HL-60/S4 treated with retinoic acid at 250 ng/mL for 4 days and 3 days (cell line): ENCODE measurements around the gene OGDHL.
"Not testable (repeated sequence)": the region's sequence is repeated elsewhere in the genome, so short reads cannot be mapped to it uniquely, and the experiment has no call there.

Source experiments
- in situ Hi-C: fragments of 300-500 bp; cut with MboI; formaldehyde crosslinking; loops from 2 replicates; pipeline ENCODE4 v1.7.0; 2022; ENCODE audit warnings: low sequenced_read_pairs

The OGDHL gene

DNA sequence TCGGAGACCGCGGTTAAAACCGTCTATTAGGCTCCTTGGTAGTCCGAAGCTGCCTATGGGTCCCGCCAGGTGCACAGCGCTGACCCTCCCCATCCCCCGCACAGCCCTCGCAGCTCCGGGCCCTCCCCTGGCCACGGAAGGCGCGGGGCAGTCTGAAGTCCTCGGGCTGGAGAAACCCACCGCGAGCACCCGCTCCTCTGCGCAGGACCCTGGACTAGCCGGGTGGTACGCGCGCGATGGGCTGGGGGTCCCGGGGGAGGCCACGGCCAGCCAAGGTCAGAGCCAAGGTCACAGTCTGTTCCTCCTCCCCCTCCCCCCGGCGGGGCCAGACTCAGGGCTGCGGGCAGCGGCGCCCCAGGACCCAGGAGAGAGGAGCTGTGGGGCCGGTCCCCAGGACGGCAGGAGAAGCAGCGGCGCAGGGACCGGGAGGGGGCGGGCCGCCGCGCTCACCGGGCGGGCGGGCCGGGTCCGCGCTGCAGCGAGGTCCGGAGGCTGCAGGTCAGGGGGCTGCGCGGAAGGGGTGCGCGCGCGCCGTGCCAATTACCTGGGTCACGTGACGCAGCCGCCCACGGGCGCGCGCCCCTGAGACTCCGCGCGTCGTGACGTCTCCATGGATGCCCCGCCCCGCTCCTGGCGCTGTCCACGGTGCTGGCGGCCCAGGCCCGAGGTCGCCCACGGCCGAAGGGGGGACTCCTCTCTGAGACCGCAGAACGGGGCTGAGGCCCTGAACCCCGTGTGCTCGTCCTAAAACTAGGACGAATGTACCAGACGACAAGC lies at the start of gene OGDHL:
Gene OGDHL (minus strand): TSS at position 535 of the 777 bp plus-strand sequence. CDS start 3,731 bp downstream, outside the sequence.
- in situ Hi-C loops = no loop called here

DNA sequence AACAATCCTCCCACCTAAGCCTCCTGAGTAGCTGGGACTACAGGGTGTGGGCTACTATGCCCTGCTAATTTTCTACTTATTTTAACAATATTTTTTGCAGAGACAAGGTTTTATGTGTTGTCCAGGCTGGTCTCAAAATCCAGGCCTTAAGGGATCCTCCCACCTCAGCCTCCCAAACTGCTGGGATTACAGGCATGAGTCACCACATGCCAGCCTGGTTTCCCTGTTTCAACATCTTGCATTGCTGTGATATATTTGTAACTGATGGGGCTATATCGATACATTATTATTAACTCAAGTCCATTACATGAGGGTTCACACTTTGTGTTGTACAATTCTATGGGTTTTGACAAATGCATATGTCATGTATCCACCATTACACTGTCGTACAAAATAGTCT lies 41.9 kb upstream of the OGDHL start:
- in situ Hi-C loops = no loop called here

DNA sequence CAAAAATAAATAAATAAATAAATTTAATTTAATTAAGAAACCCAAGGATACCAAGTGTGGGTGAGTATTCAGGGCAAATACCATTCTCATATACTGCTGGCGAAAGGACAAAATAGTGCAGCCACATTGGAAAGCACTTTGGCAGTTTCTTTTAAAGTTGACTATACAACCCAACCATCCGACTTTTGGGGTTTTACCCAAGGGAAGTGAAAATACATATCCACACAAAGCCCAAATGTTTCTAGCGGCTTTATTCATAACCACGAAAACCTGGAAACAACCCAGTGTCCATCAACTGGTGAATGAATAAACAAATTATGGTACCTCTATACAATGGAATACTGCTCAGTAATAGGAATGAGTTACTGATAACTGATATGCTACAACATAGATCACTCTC lies 36.2 kb upstream of the OGDHL start:
- in situ Hi-C loops = no loop called here

DNA sequence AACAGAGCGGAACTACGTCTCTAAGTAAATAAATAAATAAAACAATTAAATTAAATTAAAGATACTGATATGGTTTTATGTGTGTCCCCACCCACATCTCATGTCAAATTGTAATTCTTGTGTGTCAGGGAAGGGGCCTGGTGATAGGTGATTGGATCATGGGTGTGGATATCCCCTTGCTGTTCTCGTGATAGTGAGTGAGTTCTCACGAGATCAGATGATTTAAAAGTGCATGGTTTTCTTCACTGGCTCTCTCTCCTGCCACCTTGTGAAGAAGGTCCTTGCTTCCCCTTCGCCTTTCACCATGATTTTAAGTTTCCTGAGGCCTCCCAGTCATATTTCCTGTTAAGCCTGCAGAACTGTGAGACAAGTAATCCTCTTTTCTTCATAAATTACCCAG lies 29.0 kb upstream of the OGDHL start:
- in situ Hi-C loops = no loop called here

GRCh38 chr10:49784681-49785080 lies 22.6 kb upstream of the OGDHL start:
- in situ Hi-C loops = no loop called here

DNA sequence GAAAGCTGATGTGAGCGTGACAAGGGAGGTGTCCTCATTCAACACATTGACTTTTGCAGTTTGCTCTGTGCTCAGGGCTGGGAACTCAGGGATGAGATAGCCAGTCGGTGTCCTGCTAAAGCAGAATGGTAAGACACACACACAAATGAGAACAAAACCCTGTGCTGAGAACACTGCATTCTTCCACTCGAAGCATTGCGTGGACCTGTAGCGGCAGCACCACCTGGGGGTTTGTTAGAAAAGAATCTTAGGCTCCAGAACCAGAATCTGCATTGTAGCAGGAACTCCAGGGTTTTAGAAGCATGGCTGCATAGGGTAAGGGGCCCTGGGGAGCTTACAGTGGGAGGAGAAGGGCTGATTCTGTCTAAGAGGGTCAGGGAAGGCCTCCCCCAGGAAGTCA lies 21.5 kb upstream of the OGDHL start:
- in situ Hi-C loops = no loop called here

- in situ Hi-C loops = no loop called here
Observed at GRCh38 chr10:49781247-49781646, 19.1 kb upstream of the OGDHL start.

DNA sequence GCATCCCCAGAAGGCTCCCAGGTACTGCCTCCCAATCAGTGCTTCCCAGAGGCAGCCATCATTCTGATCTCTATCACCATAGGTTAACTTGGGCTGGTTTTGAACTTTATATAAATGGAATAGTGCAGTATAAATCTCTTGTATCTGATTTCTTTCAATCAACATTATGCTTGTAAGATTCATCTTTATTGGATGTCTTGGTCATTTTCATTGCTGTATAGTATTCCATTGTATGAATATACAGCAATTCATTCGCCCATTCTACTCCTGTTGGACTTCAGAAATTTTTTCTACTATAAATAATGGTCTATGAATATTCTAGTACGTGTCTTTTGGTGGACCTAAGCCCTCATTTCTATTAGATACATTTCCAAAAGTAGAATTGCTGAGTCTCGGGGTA lies 16.1 kb upstream of the OGDHL start:
- in situ Hi-C loops = no loop called here

GRCh38 chr10:49776851-49777250 lies 14.7 kb upstream of the OGDHL start:
- in situ Hi-C loops = no loop called here

DNA sequence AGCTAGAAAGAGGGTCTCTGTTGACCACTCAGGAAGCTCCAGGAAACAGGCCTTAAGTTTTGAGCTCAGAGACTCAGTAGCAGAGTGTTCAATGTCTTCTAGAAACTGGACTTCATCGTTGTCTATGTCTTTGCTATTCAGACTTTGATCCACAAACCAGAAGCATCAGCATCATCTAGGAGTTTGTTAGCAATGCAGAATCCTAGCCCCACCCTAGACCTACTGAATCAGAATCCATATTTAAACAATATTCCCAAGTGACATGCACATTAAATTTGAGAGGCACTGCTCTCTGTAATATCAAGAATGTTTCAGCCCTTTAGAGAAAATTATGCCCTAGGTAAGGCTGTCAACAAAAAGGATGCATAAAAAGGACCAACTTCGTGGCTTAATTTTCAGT lies 12.9 kb upstream of the OGDHL start:
- in situ Hi-C loops = no loop called here

DNA sequence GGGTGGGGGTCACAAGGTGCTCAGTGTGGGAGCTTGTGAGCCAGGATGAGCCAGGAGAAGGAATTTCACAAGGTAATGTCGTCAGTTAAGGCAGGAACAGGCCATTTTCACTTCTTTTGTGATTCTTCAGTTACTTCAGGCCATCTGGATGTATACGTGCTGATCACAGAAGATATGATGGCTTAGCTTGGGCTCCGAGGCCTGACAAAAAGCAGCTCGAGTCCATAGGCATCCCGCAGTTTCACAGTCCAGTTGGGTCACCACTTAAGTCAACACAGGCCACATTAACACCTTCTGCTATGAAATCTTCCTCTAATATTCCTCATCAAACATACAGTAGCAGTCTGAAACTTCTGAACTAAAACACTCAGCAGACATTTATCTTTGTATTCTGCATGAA lies 10.8 kb upstream of the OGDHL start:
- in situ Hi-C loops = not testable (repeated sequence)

DNA sequence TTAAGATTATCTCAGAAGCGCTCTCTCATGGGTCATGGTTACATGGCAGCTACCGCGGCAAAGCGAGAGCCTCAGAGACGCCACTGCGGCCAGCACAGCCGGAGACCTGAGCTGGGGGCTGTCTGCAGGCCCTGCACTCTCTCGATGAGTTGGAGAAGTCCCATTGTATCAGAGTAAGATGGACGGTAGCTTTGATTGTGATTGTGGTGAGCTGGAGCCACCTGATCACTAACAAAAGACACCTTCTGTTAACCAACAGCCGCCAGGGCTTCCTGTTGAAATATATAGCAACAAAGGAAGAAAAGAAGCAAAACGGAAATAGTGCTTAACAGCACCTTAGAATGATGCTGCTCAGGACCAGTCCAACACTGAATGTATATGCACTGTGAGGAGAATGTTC lies 8.9 kb upstream of the OGDHL start:
- in situ Hi-C loops = not testable (repeated sequence)

GRCh38 chr10:49769692-49770091 lies 7.6 kb upstream of the OGDHL start:
- in situ Hi-C loops = no loop called here

- in situ Hi-C loops = no loop called here
Observed at GRCh38 chr10:49768731-49769130, 6.6 kb upstream of the OGDHL start.

DNA sequence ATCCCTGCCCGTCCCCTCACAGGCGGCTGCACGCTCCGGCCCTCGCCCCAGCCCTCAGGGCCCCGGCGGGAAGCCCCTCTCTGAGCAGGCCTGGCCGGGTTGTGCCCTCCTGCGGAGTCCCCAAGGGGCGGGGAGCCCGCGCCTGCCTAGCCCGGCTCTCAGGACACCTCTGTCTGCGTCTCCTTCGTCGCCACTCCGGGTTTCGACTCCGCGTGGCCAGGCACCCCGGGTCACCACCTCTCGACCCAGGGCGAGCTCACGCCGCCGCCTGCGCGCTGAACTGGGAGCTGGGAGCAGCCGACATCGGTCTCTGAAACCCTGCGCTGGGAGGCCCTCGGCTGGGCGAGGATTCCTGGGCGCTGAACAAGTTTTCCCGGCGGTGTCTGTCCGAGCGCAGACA lies 6.2 kb upstream of the OGDHL start:
- in situ Hi-C loops = no loop called here

DNA sequence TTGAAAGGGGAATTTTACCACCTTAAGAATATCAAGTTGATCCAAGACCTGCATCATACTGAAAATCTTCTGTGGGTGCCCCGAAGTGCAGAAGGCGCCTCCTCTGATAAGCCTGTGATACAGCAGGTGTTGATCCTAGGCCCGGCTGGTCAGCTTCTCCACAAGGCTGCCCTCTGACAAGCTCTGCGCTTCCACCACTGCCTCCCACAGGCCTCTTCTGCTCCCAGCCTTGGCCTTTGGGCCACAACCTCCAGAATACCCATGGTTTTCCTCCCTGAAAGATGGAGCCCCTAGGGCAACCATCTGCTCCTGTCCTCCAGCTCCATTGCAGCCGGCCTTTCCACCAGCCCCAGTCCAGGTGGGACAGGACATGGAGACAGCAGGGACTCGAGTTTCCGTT lies 5.6 kb upstream of the OGDHL start:
- in situ Hi-C loops = no loop called here

DNA sequence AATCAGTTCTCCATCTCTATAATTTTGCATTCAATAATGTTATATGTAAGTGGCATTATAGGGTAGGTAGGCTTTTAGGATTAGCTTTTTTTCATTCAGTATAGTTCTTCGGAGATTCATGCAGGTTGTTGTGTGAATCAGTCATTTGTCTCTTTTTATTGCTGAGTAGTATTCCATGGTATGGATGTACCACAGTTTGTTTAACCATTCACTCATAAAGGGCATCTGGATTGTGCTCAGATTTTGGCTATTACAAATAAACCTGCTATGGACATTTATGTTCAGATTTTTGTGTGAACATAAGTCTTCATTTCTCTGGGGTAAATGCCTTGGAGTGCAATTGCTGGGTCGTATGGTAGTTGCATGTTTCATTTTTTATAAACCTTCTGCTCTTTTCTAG lies 4.4 kb upstream of the OGDHL start:
- in situ Hi-C loops = no loop called here

GRCh38 chr10:49762566-49762877 lies 399 bp upstream of the OGDHL start:
- in situ Hi-C loops = no loop called here

GRCh38 chr10:49761201-49761788 lies 828 bp downstream of the OGDHL start:
- in situ Hi-C loops = no loop called here

DNA sequence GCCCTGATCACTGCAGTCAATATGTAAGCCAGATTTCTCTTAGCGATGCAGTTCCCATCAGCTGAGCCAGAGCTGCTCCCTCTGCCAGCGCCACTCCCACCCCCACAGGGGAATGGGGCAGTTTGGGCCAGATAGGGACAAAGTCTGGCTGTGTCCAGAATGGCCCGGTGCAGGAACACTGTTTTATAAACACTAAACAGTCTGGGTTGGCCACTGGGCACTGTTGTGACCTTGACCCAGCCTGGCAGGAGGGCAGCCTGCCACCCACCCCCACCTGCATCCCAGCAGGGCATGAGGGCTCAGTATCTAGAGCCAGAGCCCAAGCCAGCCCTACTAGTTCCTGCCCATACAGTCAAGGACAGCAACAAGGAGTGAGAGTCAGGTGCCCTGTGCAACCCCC lies 1.3 kb downstream of the OGDHL start:
- in situ Hi-C loops = no loop called here

GRCh38 chr10:49759787-49760551 lies 2.2 kb downstream of the OGDHL start:
- in situ Hi-C loops = no loop called here

DNA sequence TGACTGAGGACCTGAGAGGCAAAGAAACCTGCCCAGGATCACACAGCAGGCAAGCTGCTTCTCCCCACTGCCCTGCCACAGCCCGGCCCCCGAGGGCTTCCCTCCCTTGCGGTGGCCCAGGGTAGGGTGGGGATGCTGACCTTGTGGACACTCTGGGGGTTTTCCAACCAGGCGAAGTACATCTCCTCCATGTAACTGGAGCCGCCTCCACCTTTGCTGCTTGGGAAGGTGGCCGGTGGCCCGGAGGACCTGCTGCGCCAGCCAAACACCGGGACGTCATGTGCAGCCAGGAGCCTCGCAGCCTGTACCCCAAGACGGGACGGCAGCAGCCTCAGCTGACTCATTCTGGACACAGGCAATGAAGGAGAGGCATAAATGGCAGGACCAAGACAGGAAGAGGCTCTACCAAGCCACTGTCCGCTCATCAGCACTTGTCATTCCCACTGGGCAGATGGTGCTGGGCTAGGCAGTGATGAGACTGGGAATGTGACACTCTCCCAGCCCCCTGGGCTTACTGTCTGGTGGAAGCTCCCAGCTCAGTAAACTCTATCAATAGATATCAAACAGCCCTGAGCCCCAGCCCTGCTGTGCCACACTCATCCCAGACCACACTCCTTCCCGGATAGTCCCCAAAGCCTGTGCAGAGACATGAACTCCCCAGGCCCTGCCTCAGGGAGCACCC lies 3.7 kb downstream of the OGDHL start:
- in situ Hi-C loops = no loop called here
